GM12892 (cell line): ENCODE measurements around the gene TUBB6.

Source experiments
- POLR2A ChIP-seq: IDR thresholded peaks from 2 replicates; pipeline ENCODE4 v1.6.1; 2011; ENCODE audit warnings: low read depth, low read length, control low read depth
- POLR2AphosphoS5 ChIP-seq: IDR thresholded peaks from 2 replicates; pipeline ENCODE4 v1.6.1; 2011; ENCODE audit warnings: low read depth, low read length, control low read depth
- TAF1 ChIP-seq: IDR thresholded peaks from 2 replicates; pipeline ENCODE4 v1.6.1; 2011; ENCODE audit warnings: low read depth, mild to moderate bottlenecking, control low read depth, low read length, borderline replicate concordance

DNA sequence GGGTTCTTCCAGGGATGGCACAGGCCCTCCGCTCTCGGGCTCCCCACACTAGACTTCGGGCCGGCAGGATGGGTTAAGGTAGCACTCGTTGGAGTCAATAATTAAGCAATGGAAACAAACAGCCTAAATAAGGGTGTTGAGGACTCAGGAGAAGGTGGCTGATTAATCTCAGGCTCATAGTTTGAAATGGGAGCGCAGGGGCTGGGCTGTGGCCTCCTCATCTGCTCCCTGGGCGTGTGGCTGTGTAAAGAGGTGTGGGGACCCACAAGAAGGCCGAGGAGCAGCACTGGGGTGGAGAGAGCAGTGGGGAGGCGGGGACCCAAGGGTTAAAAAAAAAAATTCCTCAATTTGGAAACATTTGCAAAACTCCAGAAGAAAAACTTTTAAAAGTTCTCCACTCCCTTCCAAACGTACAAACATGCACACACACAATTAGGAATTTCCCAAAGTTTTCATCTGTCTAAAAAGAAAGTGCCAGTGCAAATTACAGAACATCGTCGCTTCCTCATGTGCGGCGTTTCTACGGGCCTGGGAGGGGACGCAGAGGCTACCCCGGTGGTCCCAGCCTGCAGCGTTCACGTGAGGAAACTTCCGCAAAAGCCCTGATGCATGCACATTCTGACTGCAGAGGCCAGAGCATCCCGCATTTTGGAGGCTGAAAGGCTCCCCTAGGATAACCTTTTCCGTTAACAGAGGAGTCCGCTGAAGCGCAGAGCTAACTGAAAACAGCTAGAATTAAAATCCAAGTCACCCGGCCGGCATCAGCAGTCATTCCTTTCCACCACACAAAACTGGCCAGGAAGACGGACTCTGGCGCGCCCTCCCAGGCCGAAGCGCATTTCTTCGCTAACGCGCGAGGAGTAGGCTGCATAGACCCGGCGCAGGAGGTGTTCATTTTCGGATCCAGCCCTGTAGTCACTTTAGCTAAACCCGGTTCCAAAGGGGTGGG lies 1.0 kb upstream of the TUBB6 start:
- TF ChIP-seq POLR2A (no peak), POLR2AphosphoS5 (no peak), TAF1 (no peak)
